ENCODE measurements around the gene PTH1R.

Gene PTH1R

DNA sequence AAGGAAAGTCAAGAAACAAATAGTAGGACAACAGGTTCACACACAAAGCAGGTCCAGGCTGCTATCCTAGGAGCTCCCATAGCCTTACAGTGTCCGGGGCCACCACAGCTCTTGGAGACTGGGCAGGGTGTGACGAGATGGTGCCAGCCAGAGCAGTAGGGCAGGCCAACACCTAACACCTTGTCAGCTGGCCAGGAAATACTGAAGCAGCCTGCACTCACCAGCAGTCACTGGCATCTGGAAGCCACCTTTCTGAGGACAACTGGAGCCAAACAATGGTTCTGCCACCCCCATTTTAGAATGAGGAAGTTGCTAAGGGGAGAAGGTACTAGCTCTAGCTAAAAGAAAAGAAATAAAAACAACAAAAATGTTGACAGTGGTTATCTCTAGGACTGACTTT, 51.8 kb downstream of the PTH1R start:
- no peak overlapping the region for H3K9ac ChIP-seq (ENCODE audit: low read depth, low read length)
- H3K36me3 ChIP-seq (ENCODE audit: insufficient read depth, low read length): peaks cover 44% of the 10 kb centered on the region
- H3K27ac ChIP-seq (ENCODE audit: low read depth, low read length): no peak overlapping the region
- WGBS: 92% methylated on average over 2 of the region's 2 CpGs
- H3K27me3 ChIP-seq (ENCODE audit: insufficient read depth, low read length): no peaks in the 10 kb centered on the region
- H3K9me3 ChIP-seq (ENCODE audit: insufficient read depth, low read depth, low read length): no peaks in the 10 kb centered on the region
- peaks cover 20% of the 10 kb centered on the region for H3K4me1 ChIP-seq (ENCODE audit: insufficient read depth, low read length)
- H3K4me3 ChIP-seq (ENCODE audit: low read length): no peak overlapping the region

- Histone ChIP-seq H3K9ac (ENCODE audit: low read depth, low read length) (no peak overlapping the region), H3K4me1 (ENCODE audit: insufficient read depth, low read length) (peaks cover 29% of the 10 kb centered on the region), H3K36me3 (ENCODE audit: insufficient read depth, low read length) (peaks cover 37% of the 10 kb centered on the region), H3K4me3 (ENCODE audit: low read length) (no peak overlapping the region), H3K27me3 (ENCODE audit: insufficient read depth, low read length) (no peaks in the 10 kb centered on the region), H3K27ac (ENCODE audit: low read depth, low read length) (no peak overlapping the region), H3K9me3 (ENCODE audit: insufficient read depth, low read depth, low read length) (no peaks in the 10 kb centered on the region)
- WGBS: 83% methylated on average over 9 of the region's 9 CpGs
Measured at GRCh38 chr3:46930166-46930944, 52.8 kb downstream of the PTH1R start.

- Histone ChIP-seq H3K36me3 (ENCODE audit: insufficient read depth, low read length) (peaks cover 32% of the 10 kb centered on the region), H3K9ac (ENCODE audit: low read depth, low read length) (no peak overlapping the region), H3K4me1 (ENCODE audit: insufficient read depth, low read length) (peaks cover 33% of the 10 kb centered on the region)
Measured at GRCh38 chr3:46930945-46931403, 53.5 kb downstream of the PTH1R start.

GRCh38 chr3:46931631-46932331, 54.3 kb downstream of the PTH1R start:
- Histone ChIP-seq H3K36me3 (ENCODE audit: insufficient read depth, low read length) (peaks cover 31% of the 10 kb centered on the region), H3K9me3 (ENCODE audit: insufficient read depth, low read depth, low read length) (no peaks in the 10 kb centered on the region), H3K9ac (ENCODE audit: low read depth, low read length) (no peak overlapping the region), H3K4me3 (ENCODE audit: low read length) (no peak overlapping the region), H3K27me3 (ENCODE audit: insufficient read depth, low read length) (no peaks in the 10 kb centered on the region), H3K4me1 (ENCODE audit: insufficient read depth, low read length) (peaks cover 38% of the 10 kb centered on the region), H3K27ac (ENCODE audit: low read depth, low read length) (no peak overlapping the region)
- 91% methylated on average over 6 of the region's 6 CpGs for WGBS

More at GRCh38 chr3:46930945-46931403, 53.5 kb downstream of the PTH1R start:
- Histone ChIP-seq H3K27ac (ENCODE audit: low read depth, low read length) (no peak overlapping the region), H3K4me3 (ENCODE audit: low read length) (no peak overlapping the region), H3K9me3 (ENCODE audit: insufficient read depth, low read depth, low read length) (no peaks in the 10 kb centered on the region), H3K27me3 (ENCODE audit: insufficient read depth, low read length) (no peaks in the 10 kb centered on the region)
- 91% methylated on average over 3 of the region's 3 CpGs for WGBS

GRCh38 chr3:46932455-46933225, 55.1 kb downstream of the PTH1R start:
- WGBS: 95% methylated on average over 7 of the region's 7 CpGs
- no peaks in the 10 kb centered on the region for H3K9me3 ChIP-seq (ENCODE audit: insufficient read depth, low read depth, low read length)
- no peak overlapping the region for H3K4me3 ChIP-seq (ENCODE audit: low read length)
- H3K9ac ChIP-seq (ENCODE audit: low read depth, low read length): no peak overlapping the region
- peaks cover 38% of the 10 kb centered on the region for H3K4me1 ChIP-seq (ENCODE audit: insufficient read depth, low read length)
- no peaks in the 10 kb centered on the region for H3K27me3 ChIP-seq (ENCODE audit: insufficient read depth, low read length)
- H3K27ac ChIP-seq (ENCODE audit: low read depth, low read length): no peak overlapping the region
- peaks cover 33% of the 10 kb centered on the region for H3K36me3 ChIP-seq (ENCODE audit: insufficient read depth, low read length)

DNA sequence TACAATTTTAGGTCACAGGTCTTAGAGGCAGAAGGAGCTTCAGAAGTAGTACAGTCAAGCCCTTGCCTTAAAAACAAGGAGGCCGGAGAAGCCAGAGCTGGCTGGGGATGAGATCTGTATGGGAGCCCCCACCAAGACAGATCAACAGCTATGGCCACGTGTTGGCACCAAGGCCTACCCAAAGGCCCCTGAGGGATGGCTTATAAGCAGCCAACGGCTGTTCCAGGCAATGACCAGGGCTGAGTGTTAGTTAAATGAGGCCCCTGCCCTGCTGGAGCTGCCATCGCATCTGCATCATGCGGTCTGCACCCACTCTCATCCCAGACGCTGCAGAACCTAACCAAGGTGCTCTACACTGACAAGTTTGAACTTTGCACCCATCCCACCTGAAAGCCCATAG, 55.7 kb downstream of the PTH1R start:
- Histone ChIP-seq H3K27me3 (ENCODE audit: insufficient read depth, low read length) (no peaks in the 10 kb centered on the region), H3K27ac (ENCODE audit: low read depth, low read length) (no peak overlapping the region), H3K4me1 (ENCODE audit: insufficient read depth, low read length) (peaks cover 38% of the 10 kb centered on the region), H3K4me3 (ENCODE audit: low read length) (no peak overlapping the region), H3K9me3 (ENCODE audit: insufficient read depth, low read depth, low read length) (no peaks in the 10 kb centered on the region), H3K36me3 (ENCODE audit: insufficient read depth, low read length) (peaks cover 35% of the 10 kb centered on the region), H3K9ac (ENCODE audit: low read depth, low read length) (no peak overlapping the region)
- 78% methylated on average over 6 of the region's 6 CpGs for WGBS

GRCh38 chr3:46934072-46934471, 56.6 kb downstream of the PTH1R start:
- H3K9me3 ChIP-seq (ENCODE audit: insufficient read depth, low read depth, low read length): no peaks in the 10 kb centered on the region
- H3K9ac ChIP-seq (ENCODE audit: low read depth, low read length): no peak overlapping the region
- peaks cover 35% of the 10 kb centered on the region for H3K36me3 ChIP-seq (ENCODE audit: insufficient read depth, low read length)
- H3K4me1 ChIP-seq (ENCODE audit: insufficient read depth, low read length): peaks cover 38% of the 10 kb centered on the region
- WGBS: 77% methylated on average over 2 of the region's 2 CpGs
- H3K27ac ChIP-seq (ENCODE audit: low read depth, low read length): no peak overlapping the region
- H3K27me3 ChIP-seq (ENCODE audit: insufficient read depth, low read length): no peaks in the 10 kb centered on the region
- H3K4me3 ChIP-seq (ENCODE audit: low read length): no peak overlapping the region

DNA sequence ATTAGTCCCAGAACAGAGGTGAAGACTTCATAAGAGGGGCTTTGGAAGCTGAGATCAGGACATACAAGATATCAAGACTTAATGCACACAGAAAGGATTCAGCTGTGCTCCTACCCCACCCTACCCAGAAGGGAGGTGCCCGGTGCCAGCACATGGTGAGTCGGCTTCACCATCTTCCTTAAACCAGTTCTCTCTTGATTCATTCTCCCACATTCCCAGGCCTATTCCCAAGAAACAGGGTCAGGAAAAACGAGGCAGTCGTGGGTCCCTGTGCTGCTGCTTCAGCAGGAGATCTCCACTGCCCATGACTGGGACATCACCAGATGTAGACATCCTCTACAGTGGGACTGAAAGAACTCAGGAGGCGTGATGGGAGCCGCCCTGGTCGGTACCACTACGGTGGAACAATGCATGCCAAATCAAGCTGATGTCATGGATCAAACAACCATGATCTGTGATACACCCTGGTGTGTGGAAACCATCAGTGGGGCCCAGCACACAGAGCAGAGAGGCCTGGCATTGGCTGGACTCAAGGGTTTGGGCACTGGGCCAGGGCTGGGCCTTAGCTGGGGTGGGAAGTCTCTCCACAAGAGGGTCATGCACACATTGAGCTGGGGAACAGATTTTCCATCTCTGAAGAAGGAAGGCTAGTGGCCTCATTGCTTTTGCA, 57.1 kb downstream of the PTH1R start:
- no peak overlapping the region for H3K4me3 ChIP-seq (ENCODE audit: low read length)
- no peak overlapping the region for H3K9ac ChIP-seq (ENCODE audit: low read depth, low read length)
- WGBS: 94% methylated on average over 8 of the region's 8 CpGs
- H3K27ac ChIP-seq (ENCODE audit: low read depth, low read length): peak overlapping the region; percentile 55
- peaks cover 38% of the 10 kb centered on the region for H3K4me1 ChIP-seq (ENCODE audit: insufficient read depth, low read length)
- peaks cover 37% of the 10 kb centered on the region for H3K36me3 ChIP-seq (ENCODE audit: insufficient read depth, low read length)
- H3K9me3 ChIP-seq (ENCODE audit: insufficient read depth, low read depth, low read length): no peaks in the 10 kb centered on the region
- no peaks in the 10 kb centered on the region for H3K27me3 ChIP-seq (ENCODE audit: insufficient read depth, low read length)

DNA sequence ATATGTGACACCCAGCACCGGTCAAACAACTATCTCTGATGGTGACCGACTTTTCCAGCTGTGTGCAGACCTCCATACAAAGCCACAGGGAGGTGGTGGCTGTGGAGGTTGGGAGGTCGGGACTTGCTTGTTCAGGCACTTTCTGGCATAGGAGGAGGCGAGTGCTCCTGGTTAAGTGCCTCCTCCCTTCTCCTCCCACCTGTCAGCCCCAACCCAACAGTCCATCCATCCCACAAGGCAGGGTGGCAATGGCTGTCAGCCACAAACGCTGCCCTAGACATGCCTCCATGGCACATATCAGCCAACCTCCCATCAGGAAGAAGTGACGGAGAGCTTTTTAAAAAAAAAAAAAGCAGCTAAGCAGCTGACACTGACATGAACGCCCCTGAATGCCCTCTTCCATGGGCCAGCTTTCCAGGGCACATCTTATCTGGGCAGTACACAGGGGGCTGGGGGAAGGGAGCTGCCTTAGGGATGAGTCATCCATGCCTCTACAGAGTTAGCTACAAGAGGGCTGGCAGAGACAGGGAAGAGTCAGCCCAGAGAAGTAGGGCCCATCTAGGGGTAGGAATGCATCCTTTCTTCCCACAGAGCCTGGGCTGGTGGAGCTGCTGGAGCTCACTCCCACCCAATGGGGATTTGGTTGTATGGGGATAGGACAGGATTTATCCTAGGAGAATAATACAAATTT, 57.8 kb downstream of the PTH1R start:
- Histone ChIP-seq H3K36me3 (ENCODE audit: insufficient read depth, low read length) (peaks cover 42% of the 10 kb centered on the region), H3K9me3 (ENCODE audit: insufficient read depth, low read depth, low read length) (no peaks in the 10 kb centered on the region), H3K4me3 (ENCODE audit: low read length) (no peak overlapping the region), H3K27me3 (ENCODE audit: insufficient read depth, low read length) (no peaks in the 10 kb centered on the region), H3K4me1 (ENCODE audit: insufficient read depth, low read length) (peaks cover 38% of the 10 kb centered on the region), H3K27ac (ENCODE audit: low read depth, low read length) (peak overlapping the region; percentile 73), H3K9ac (ENCODE audit: low read depth, low read length) (0 out of 2 replicates have a peak overlapping the region, but pooled peaks have one; percentile 35)
- WGBS: 71% methylated on average over 6 of the region's 7 CpGs

- Histone ChIP-seq H3K9ac (ENCODE audit: low read depth, low read length) (peak overlapping the region; percentile 35; the same call in 1 of the 2 replicates), H3K27ac (ENCODE audit: low read depth, low read length) (peak overlapping the region; percentile 73), H3K9me3 (ENCODE audit: insufficient read depth, low read depth, low read length) (no peaks in the 10 kb centered on the region), H3K36me3 (ENCODE audit: insufficient read depth, low read length) (peaks cover 50% of the 10 kb centered on the region), H3K4me1 (ENCODE audit: insufficient read depth, low read length) (peaks cover 31% of the 10 kb centered on the region), H3K4me3 (ENCODE audit: low read length) (no peak overlapping the region), H3K27me3 (ENCODE audit: insufficient read depth, low read length) (no peaks in the 10 kb centered on the region)
- WGBS: 93% methylated on average over 7 of the region's 7 CpGs
Measured at GRCh38 chr3:46935989-46936558, 58.6 kb downstream of the PTH1R start.
